Gastroesophageal sphincter (tissue), 3 donors: ENCODE results near the gene SFMBT2.

Experiments
- CTCF ChIP-seq, 4 experiments: fragments of 200-600 bp in 2 of 4; fragments of 450-650 bp in 2 of 4; sonication (generic) in 1 of 4; IDR thresholded peaks; one replicate each; pipeline ENCODE4 v1.5.1; 2017 to 2019; ENCODE audit warnings: antibody characterized with exemption in 4 of 4, mild to moderate bottlenecking in 2 of 4, moderate library complexity in 2 of 4
- POLR2A ChIP-seq, 2 donors: fragments of 450-650 bp; IDR thresholded peaks; one replicate each; pipeline ENCODE4 v1.6.1; 2017; ENCODE audit warnings: antibody characterized with exemption in 2 of 2, mild to moderate bottlenecking in 2 of 2, moderate library complexity in 1 of 2
- POLR2AphosphoS5 ChIP-seq: sonication (generic); formaldehyde crosslinking; IDR thresholded peaks from one replicate; pipeline ENCODE4 v1.6.1; 2017; ENCODE audit warnings: antibody characterized with exemption

GRCh38 chr10:7401782-7402181, 9.1 kb downstream of the SFMBT2 start:
- TF ChIP-seq CTCF (IDR thresholded peaks at IDR 0.05) (no peak), POLR2A (IDR thresholded peaks at IDR 0.05) (no peak), POLR2AphosphoS5 (no peak)
